ENCODE measurements around the gene MDC1. TPM values are rescaled to one million over a fixed set of nuclear protein-coding genes. Genes with fewer than 3 reads are reported as not detected.
"Not testable (repeated sequence)": the region's sequence is repeated elsewhere in the genome, so short reads cannot be mapped to it uniquely, and the experiment has no call there.

MDC1 gene
- total RNA-seq, 1 donor from 2014 or later: 25.2 TPM

DNA sequence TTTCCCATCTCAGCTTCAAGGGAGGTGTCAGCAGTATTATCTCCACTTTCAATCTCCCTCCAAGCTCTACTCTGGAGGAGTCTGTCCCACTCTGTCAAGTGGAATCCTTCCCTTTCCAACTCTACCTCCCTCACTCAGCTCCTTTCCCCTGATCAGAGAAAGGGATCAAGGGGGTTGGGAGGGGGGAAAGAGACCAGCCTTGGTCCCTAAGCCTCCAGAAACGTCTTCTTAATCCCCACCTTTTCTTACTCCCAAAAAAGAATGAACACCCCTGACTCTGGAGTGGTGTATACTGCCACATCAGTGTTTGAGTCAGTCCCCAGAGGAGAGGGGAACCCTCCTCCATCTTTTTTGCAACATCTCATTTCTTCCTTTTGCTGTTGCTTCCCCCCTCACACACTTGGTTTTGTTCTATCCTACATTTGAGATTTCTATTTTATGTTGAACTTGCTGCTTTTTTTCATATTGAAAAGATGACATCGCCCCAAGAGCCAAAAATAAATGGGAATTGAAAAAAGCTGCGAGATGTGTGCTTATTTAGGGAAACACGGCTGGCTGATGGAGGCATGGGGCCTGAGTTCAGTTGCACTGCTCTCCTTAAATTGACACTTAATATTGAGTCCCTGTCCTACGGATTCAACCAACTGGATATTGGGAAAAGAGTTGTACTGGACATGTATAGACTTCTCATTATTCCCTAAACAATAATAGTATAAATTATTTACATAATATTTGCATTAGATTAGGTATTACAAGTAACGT lies 8.0 kb upstream of the MDC1 start:
- peaks cover 34% of the 10 kb centered on the region for H3K4me1 ChIP-seq (ENCODE audit: insufficient read depth, low read length)
- H4K20me1 ChIP-seq (ENCODE audit: insufficient read depth, low read length): peaks cover 65% of the 10 kb centered on the region
- Mint-ChIP-seq H3K36me3 (ENCODE audit: low read depth, unreplicated experiment) (peaks cover 28% of the 10 kb centered on the region), H3K27ac (ENCODE audit: unreplicated experiment) (peak overlapping the region; percentile 81), H3K27me3 (ENCODE audit: low read depth, unreplicated experiment) (no peaks in the 10 kb centered on the region), H3K9me3 (ENCODE audit: unreplicated experiment) (no peaks in the 10 kb centered on the region), H3K4me3 (ENCODE audit: unreplicated experiment) (peak overlapping the region; percentile 100), H3K4me1 (ENCODE audit: low read depth, unreplicated experiment) (peaks cover 25% of the 10 kb centered on the region)
- peak overlapping the region; percentile 97 for H3K9ac ChIP-seq (ENCODE audit: low read length)
- no peaks in the 10 kb centered on the region for H3K9me3 ChIP-seq (ENCODE audit: insufficient read depth, low read depth, low read length)
- H3K27me3 ChIP-seq (ENCODE audit: insufficient read depth, low read length): no peaks in the 10 kb centered on the region
- no peak overlapping the region for H3K4me3 ChIP-seq (ENCODE audit: insufficient read depth, low read depth, low read length)
- no peak for TF ChIP-seq EZH2 (IDR thresholded peaks at IDR 0.05; ENCODE audit: insufficient read depth, low read length)
- TF ChIP-seq, protein P1, sequence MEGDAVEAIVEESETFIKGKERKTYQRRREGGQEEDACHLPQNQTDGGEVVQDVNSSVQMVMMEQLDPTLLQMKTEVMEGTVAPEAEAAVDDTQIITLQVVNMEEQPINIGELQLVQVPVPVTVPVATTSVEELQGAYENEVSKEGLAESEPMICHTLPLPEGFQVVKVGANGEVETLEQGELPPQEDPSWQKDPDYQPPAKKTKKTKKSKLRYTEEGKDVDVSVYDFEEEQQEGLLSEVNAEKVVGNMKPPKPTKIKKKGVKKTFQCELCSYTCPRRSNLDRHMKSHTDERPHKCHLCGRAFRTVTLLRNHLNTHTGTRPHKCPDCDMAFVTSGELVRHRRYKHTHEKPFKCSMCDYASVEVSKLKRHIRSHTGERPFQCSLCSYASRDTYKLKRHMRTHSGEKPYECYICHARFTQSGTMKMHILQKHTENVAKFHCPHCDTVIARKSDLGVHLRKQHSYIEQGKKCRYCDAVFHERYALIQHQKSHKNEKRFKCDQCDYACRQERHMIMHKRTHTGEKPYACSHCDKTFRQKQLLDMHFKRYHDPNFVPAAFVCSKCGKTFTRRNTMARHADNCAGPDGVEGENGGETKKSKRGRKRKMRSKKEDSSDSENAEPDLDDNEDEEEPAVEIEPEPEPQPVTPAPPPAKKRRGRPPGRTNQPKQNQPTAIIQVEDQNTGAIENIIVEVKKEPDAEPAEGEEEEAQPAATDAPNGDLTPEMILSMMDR (IDR thresholded peaks at IDR 0.05; ENCODE audit: insufficient read depth, low read depth, low read length): no peak
- H3K4me2 ChIP-seq (ENCODE audit: low read length): peak overlapping the region; percentile 93
- no peak for FAIRE-seq
- H3K79me2 ChIP-seq (ENCODE audit: insufficient read depth, low read length): peaks cover 52% of the 10 kb centered on the region
- no peak overlapping the region for H2AFZ ChIP-seq (ENCODE audit: low read depth, low read length)
- H3K36me3 ChIP-seq (ENCODE audit: insufficient read depth, low read length): peaks cover 39% of the 10 kb centered on the region
- DNase-seq (ENCODE audit: low read depth): no peak
- H3K27ac ChIP-seq (ENCODE audit: low read depth, low read length): no peak overlapping the region

DNA sequence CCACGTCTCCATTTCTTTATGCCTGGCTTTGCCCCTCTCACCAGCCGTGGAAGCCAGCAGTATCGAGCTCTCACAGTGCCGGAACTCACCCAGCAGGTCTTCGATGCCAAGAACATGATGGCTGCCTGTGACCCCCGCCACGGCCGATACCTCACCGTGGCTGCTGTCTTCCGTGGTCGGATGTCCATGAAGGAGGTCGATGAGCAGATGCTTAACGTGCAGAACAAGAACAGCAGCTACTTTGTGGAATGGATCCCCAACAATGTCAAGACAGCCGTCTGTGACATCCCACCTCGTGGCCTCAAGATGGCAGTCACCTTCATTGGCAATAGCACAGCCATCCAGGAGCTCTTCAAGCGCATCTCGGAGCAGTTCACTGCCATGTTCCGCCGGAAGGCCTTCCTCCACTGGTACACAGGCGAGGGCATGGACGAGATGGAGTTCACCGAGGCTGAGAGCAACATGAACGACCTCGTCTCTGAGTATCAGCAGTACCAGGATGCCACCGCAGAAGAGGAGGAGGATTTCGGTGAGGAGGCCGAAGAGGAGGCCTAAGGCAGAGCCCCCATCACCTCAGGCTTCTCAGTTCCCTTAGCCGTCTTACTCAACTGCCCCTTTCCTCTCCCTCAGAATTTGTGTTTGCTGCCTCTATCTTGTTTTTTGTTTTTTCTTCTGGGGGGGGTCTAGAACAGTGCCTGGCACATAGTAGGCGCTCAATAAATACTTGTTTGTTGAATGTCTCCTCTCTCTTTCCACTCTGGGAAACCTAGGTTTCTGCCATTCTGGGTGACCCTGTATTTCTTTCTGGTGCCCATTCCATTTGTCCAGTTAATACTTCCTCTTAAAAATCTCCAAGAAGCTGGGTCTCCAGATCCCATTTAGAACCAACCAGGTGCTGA lies 7.0 kb upstream of the MDC1 start:
- not testable (repeated sequence) for FAIRE-seq; H3K27me3 ChIP-seq (ENCODE audit: insufficient read depth, low read length); H3K27me3 Mint-ChIP-seq (ENCODE audit: low read depth, unreplicated experiment); H3K9me3 Mint-ChIP-seq (ENCODE audit: unreplicated experiment); H3K27ac ChIP-seq (ENCODE audit: low read depth, low read length); DNase-seq (ENCODE audit: low read depth); H3K9me3 ChIP-seq (ENCODE audit: insufficient read depth, low read depth, low read length); H2AFZ ChIP-seq (ENCODE audit: low read depth, low read length)
- peak overlapping the region; percentile 88 for H3K27ac Mint-ChIP-seq (ENCODE audit: unreplicated experiment)
- Histone ChIP-seq H3K36me3 (ENCODE audit: insufficient read depth, low read length) (peaks cover 31% of the 10 kb centered on the region), H3K9ac (ENCODE audit: low read length) (peak overlapping the region; percentile 97), H3K4me3 (ENCODE audit: insufficient read depth, low read depth, low read length) (peak overlapping the region; percentile 91), H4K20me1 (ENCODE audit: insufficient read depth, low read length) (peaks cover 65% of the 10 kb centered on the region), H3K79me2 (ENCODE audit: insufficient read depth, low read length) (peaks cover 61% of the 10 kb centered on the region), H3K4me1 (ENCODE audit: insufficient read depth, low read length) (peaks cover 40% of the 10 kb centered on the region), H3K4me2 (ENCODE audit: low read length) (peak overlapping the region; percentile 93)
- peak overlapping the region; percentile 100 for H3K4me3 Mint-ChIP-seq (ENCODE audit: unreplicated experiment)
- peaks cover 28% of the 10 kb centered on the region for H3K36me3 Mint-ChIP-seq (ENCODE audit: low read depth, unreplicated experiment)
- peaks cover 31% of the 10 kb centered on the region for H3K4me1 Mint-ChIP-seq (ENCODE audit: low read depth, unreplicated experiment)

DNA sequence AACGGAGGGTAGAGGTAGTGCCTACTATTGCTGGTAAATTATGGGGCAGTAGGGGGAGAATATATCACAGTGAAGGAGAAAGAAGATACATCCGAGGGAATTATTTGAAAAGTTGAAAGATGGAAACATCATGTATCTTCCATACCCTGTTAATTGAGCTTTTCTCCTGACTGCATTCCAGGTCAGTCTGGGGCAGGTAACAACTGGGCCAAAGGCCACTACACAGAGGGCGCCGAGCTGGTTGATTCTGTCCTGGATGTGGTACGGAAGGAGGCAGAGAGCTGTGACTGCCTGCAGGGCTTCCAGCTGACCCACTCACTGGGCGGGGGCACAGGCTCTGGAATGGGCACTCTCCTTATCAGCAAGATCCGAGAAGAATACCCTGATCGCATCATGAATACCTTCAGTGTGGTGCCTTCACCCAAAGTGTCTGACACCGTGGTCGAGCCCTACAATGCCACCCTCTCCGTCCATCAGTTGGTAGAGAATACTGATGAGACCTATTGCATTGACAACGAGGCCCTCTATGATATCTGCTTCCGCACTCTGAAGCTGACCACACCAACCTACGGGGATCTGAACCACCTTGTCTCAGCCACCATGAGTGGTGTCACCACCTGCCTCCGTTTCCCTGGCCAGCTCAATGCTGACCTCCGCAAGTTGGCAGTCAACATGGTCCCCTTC lies 6.2 kb upstream of the MDC1 start:
- H3K27me3 ChIP-seq (ENCODE audit: insufficient read depth, low read length); H3K9me3 Mint-ChIP-seq (ENCODE audit: unreplicated experiment); FAIRE-seq; H3K27me3 Mint-ChIP-seq (ENCODE audit: low read depth, unreplicated experiment); H3K9me3 ChIP-seq (ENCODE audit: insufficient read depth, low read depth, low read length); DNase-seq (ENCODE audit: low read depth); H2AFZ ChIP-seq (ENCODE audit: low read depth, low read length): not testable (repeated sequence)
- Mint-ChIP-seq H3K36me3 (ENCODE audit: low read depth, unreplicated experiment) (peaks cover 28% of the 10 kb centered on the region), H3K27ac (ENCODE audit: unreplicated experiment) (peak overlapping the region; percentile 88), H3K4me1 (ENCODE audit: low read depth, unreplicated experiment) (peaks cover 36% of the 10 kb centered on the region), H3K4me3 (ENCODE audit: unreplicated experiment) (peak overlapping the region; percentile 100)
- Histone ChIP-seq H3K36me3 (ENCODE audit: insufficient read depth, low read length) (peaks cover 31% of the 10 kb centered on the region), H3K9ac (ENCODE audit: low read length) (peak overlapping the region; percentile 97), H3K4me2 (ENCODE audit: low read length) (peak overlapping the region; percentile 93), H3K79me2 (ENCODE audit: insufficient read depth, low read length) (peaks cover 69% of the 10 kb centered on the region), H3K27ac (ENCODE audit: low read depth, low read length) (peak overlapping the region; percentile 7), H3K4me1 (ENCODE audit: insufficient read depth, low read length) (peaks cover 46% of the 10 kb centered on the region), H3K4me3 (ENCODE audit: insufficient read depth, low read depth, low read length) (peak overlapping the region; percentile 91), H4K20me1 (ENCODE audit: insufficient read depth, low read length) (peaks cover 61% of the 10 kb centered on the region)

Measured in astrocyte (in vitro differentiated cells and primary cell).